Limb (tissue), 2 donors: ENCODE results near the gene LRRC73.
"Not testable (repeated sequence)": the region's sequence is repeated elsewhere in the genome, so short reads cannot be mapped to it uniquely, and the experiment has no call there.

Source experiments
- DNase-seq, 2 donors: peaks; one replicate each; pipeline ENCODE4 v3.0.0-alpha.2; 2016; ENCODE audit errors: extremely low spot score in 2 of 2

LRRC73 gene

DNA sequence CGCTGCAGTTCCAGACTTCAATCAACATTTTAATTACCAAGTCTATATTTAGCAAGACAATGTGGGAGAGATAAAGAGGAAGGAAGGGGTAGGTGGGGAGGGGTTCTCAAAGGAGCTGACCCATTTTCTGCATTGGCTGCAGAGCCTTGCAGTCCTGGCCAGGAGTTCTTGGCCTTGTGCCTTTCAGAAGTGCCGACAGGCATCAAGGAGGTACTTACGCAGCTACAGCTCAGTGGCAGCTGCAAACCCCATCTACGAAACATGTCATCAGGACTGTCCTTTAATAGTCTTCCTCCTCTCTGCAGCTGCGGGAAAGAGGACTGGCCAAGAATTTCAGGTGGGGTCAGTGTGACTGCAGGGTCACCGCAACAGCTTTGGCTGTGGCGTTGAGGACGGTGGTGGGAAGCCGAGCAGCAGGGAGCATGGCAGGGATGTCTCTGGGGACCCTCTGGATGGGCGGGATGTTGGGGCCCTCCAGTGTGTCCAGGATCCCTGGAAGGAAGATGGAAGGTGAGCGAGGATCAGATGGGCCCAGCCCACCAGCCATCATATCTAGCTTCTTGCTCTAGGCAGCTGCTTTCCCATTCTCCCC lies 1.8 kb upstream of the LRRC73 start:
- DNase-seq: no peak

GRCh38 chr6:43510827-43511163 lies 649 bp upstream of the LRRC73 start:
- no peak for DNase-seq

DNA sequence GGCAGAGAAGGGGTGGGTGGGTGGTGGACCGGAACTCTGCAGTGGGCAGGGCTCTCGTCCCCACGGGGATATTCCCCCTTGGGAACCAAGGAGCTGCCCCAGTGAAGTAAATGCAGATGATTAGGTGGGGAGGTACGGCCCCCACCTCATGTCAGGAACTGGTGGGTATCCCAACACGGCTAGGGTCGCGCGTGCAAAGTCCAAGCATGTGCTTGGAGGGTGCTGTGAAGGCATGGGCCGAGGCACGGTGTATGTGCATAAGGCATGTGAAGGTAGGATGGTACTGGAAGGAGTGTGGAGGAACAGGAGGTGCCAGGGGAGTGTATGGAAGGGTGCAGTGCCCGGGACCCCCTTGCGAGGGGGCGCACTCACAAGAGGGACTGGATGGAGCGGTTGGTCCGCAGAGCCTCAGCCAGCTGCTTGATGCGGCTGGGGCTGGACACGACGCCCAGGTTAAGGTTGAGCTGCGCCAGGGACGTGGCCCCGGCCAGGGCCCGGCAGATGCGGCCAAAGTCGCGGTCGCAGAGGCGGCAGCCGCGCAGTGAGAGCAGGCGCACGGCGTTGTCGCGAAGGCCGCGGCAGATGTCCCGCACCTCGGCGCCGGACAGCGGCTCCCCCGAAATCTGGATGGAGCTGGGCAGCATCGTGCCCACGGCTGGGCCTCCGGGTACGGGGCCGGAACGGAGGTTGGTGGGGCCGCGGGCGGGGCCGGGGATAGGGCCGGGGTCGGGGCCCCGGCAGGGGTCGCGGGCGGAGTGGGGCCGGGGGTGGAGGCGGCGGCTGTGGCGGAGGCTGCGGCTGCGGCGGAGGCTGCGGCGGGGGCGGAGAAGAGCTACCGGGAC lies 783 bp downstream of the LRRC73 start:
- peak in 1 of 2 donors; percentile 49 for DNase-seq

DNA sequence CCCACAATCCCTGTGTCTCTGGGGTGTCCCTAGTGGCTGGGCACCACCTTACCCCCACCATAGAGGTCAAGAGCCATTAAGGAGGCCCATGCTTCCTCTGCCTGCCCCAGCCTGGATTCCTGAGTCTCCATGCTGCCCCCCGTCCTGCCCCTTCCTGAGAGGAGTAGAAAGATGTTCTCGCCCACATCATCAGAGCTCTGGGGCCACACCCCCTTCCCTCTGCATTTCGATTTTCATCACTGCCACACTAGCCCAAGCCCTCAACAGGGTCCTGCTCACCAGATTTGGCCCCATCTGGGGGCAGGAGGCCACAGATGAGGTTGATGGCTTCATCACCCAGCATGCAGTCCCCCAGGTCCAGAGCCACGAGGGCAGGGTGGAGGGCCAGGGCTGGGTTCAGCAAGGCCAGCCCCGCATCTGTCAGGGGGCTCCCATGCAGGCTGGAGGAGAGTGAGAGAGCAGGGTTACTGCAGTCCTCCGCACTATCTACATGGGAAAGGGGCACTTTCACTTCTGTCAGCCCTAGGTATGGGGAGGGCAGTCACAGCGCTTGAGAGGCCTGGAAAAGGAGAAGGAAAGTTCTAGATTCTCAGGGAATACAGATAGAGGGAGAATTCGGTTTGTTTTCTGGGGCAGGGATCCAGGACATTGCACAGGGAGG lies 1.5 kb downstream of the LRRC73 start:
- DNase-seq: no peak

GRCh38 chr6:43506667-43507471 lies 3.3 kb downstream of the LRRC73 start:
- DNase-seq: peak; percentile 70 to 88

- no peak for DNase-seq
Observed at GRCh38 chr6:43506171-43506570, 4.0 kb downstream of the LRRC73 start.

DNA sequence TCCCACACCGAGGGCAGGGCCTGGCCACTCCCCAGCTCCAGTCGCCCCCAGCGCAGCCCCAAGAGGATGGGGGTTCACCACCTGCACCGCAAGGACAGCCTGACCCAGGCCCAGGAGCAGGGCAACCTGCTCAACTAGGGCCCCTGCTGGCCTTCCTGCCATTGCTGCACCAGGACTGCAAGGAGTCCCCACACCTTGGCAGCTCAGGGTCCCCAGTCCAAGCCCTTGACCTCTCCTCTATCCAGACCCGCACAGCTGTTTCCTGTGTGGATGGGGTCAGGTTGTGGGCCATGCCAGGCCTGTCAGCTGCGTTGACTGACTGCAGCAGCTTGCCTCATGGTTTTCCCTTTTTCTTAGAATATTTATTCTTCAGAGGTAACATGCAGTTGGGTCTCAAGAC lies 4.4 kb downstream of the LRRC73 start:
- DNase-seq: no peak

- no peak for DNase-seq
Observed at GRCh38 chr6:43504756-43505593, 5.2 kb downstream of the LRRC73 start.

DNA sequence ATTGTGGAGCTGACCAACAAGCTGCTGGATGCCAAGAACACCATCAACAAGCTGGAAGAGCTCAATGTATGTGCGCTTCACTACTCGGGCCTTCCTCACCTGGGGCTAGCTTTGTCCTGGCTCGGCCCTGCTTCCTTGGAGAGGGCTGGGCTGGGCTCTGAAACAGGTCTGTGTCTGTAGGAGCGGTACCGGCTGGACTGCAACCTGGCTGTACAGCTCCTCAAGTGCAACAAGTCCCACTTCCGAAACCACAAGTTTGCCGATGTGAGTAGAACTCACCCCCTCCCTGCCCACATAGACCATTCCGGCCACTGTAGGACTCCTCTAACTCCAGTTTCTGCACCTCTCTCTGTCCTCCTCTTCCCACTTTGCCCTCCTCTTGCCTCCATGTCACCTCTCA lies 6.7 kb downstream of the LRRC73 start:
- DNase-seq: no peak

GRCh38 chr6:43502666-43503065 lies 7.5 kb downstream of the LRRC73 start:
- no peak for DNase-seq

DNA sequence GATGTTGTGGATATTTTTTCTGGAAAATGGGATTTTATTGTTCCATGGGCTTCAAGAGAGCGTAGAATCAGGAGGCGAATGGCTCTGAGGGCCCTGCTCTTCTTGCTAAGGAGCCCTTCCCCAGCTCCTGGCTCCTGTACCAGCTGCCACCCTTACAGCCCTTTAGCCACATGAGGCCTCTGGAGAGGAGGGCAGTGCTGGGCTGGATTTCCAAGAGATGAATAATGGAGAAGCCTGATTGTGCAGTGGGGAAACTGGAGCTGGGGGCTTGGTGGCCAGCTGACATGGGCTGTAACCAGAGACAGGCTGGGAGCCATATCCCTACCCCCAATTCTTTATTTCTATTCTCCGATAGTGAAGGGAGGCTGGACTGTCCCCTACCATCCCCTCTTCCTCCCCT lies 9.2 kb downstream of the LRRC73 start:
- DNase-seq: no peak

DNA sequence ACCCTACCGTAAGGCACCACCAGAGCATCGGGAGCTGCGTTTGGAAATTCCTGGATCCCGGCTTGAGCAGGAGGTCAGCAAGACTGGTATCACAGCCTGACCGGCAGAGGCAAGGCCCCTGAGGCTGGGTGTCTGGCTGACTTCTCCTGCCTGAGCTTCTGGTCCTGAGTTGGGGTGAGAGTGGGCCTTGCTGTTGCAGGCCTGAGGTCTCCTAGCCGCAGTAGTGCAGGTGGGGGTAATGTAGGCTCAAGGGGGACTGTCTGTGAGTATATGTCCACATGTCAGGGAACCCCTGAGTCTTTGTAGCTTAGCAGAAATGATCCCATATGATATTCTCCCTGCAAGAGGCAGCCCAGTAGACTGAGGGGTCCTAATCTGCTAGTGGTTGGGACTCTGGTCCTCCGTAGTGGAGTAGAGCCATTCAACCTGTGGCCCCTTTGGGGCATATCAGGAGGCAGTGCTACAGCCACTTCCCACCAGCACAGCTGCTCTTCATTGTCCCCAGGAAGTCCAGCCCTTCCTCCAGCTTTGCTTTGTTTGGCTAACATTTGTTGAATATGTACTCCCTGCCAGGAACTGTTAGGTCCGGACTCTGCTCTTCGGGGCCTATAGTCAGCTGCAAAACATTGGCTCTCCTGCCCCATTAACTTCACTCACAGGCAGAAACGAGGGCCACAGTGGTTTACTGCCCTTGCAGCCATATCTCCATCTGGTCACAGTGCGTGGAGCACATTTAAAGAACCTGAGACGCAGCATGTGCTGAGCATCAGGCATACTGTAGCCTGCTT lies 10.9 kb downstream of the LRRC73 start:
- DNase-seq: no peak

- DNase-seq: not testable (repeated sequence)
Observed at GRCh38 chr6:43498291-43498690, 11.9 kb downstream of the LRRC73 start.

GRCh38 chr6:43497689-43498088 lies 12.5 kb downstream of the LRRC73 start:
- DNase-seq: no peak

DNA sequence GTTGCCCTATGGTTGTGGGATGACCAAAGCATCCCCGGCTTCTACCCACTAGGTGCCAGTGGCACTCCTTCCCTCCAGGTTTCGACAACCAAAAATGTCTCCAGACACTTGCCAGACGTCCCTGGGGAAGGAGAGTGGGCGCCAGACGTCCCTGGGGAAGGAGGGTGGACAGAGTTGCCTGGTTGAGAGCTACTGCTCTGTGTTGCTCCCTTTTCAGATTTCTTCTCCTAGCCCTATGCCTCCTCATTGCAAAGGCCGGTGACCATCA lies 13.1 kb downstream of the LRRC73 start:
- DNase-seq: no peak

GRCh38 chr6:43496370-43497128 lies 13.6 kb downstream of the LRRC73 start:
- DNase-seq: no peak

- DNase-seq: no peak
Observed at GRCh38 chr6:43495409-43495941, 14.7 kb downstream of the LRRC73 start.

DNA sequence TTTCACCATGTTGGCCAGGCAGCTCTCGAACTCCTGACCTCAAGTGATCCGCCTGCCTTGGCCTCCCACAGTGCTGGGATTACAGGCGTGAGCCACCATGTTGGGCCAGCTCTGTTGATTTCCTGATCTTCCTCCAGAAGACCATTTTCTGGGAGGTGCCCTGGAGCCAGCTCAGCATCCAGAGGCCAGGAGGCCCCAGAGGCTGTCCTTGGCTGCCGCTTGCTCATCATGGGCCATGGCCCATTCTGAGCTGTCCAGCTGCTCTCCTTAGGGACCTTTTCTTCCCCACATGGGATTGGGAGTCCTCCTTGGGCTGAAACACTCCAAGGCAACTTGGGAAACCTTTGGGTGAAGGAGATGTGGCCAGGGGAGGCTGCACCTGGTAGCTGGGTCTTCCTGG lies 15.4 kb downstream of the LRRC73 start:
- DNase-seq: no peak

DNA sequence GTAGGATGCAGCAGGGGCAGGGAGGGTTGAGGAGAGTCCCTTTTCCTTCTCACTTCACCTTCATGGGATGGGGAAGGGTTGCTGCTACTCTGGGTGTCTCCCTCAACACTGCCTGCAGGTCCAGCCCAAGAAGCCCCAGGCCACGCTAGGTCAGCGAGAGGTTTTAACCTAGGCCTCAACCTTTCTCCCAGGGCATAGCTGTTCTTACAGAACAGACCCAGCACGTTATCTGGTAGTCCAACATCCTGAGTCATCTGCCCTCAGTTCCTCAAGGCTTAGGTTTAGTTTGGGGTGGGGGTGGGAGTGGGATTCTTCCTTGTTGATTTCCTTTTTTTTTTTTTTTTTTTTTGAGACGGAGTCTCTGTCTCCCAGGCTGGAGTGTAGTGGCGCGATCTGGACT lies 15.8 kb downstream of the LRRC73 start:
- DNase-seq: no peak
